RCC 7860 (cell line): ENCODE data around the gene NMU.
"Not testable (repeated sequence)": the region's sequence is repeated elsewhere in the genome, so short reads cannot be mapped to it uniquely, and the experiment has no call there.

ENCODE experiments used
- DNase-seq: peaks from one replicate; pipeline ENCODE4 v3.0.0-alpha.2; 2015; ENCODE audit warnings: low spot score
- FAIRE-seq: peaks from 2 replicates; lab custom pipeline; 2012; peaks lifted over from hg19 to GRCh38; lab: Jason Lieb, UNC

The NMU gene

DNA sequence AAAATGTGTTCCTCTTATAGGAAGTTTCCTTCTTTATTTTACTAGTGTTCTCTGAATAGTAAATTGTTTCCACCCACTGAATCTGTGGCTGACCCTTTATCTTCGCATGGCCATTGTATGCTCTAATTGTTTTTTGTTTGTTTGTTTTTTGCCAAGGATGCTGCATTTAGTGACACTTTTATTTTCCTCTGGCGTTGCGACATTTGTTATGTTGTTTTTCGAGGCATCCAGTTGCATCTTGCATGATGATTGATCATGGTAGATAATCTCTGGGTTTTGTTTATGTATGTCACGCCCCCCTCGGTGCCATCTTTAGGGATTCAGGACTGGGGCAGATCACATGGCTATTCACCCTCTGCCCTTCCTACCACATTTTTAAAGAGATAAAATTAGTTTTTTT lies 2.2 kb downstream of the NMU start:
- no peak for FAIRE-seq
- DNase-seq: no peak

- FAIRE-seq: no peak
- DNase-seq: no peak
These were observed 10.3 kb downstream of the NMU start for GRCh38 chr4:55625835-55626234.

DNA sequence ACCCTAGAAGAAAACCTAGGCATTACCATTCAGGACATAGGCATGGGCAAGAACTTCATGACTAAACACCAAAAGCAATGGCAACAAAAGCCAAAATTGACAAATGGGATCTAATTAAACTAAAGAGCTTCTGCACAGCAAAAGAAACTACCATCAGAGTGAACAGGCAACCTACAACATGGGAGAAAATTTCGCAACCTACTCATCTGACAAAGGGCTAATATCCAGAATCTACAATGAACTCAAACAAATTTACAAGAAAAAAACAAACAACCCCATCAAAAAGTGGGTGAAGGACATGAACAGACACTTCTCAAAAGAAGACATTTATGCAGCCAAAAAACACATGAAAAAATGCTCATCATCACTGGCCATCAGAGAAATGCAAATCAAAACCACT lies 12.0 kb downstream of the NMU start:
- FAIRE-seq: not testable (repeated sequence)

GRCh38 chr4:55618546-55619143 lies 17.5 kb downstream of the NMU start:
- FAIRE-seq: no peak
- no peak for DNase-seq

More for the DNA sequence above, 12.0 kb downstream of the NMU start:
- DNase-seq: not testable (repeated sequence)

- FAIRE-seq (no peak), DNase-seq (no peak)
These were observed 18.4 kb downstream of the NMU start for GRCh38 chr4:55617587-55618197.

GRCh38 chr4:55615008-55615407 lies 21.1 kb downstream of the NMU start:
- no peak for FAIRE-seq
- no peak for DNase-seq

DNA sequence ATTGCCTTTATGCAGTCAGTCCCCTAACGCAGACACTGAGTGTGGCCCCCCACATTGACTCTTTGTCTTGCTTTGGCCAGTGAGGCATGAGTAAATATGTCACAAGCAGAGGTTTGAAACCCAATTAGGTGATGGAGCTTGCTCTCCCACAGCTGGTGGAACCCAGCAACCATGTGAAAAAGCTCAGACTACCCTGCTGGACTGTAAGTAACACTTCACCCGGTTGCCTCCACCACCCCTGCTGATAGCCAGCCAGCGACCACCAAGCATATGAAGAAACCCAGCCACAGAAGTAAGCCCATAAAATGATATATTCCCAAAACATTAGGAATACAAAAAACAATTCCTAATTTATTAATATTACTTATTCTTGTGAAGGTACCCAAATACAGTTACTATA lies 22.5 kb downstream of the NMU start:
- FAIRE-seq (no peak), DNase-seq (no peak)

DNA sequence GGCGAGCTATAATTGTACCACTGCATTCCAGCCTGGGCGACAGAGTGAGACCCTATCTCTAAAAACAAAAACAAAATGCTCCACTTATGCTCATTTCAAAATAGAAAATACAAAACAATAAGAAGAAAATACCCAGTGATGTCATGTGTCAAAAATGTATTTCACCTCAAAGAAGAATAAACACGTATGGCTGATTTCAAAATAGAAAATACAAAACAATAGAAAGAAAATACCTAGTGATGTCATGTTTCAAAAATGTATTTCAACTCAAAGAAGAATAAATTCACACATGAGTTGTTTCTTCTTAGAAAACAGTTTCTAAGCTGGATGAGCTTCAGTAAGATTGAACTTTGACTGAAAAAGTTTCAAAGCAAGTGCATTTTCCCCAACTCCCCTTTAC lies 23.8 kb downstream of the NMU start:
- no peak for DNase-seq
- no peak for FAIRE-seq

DNA sequence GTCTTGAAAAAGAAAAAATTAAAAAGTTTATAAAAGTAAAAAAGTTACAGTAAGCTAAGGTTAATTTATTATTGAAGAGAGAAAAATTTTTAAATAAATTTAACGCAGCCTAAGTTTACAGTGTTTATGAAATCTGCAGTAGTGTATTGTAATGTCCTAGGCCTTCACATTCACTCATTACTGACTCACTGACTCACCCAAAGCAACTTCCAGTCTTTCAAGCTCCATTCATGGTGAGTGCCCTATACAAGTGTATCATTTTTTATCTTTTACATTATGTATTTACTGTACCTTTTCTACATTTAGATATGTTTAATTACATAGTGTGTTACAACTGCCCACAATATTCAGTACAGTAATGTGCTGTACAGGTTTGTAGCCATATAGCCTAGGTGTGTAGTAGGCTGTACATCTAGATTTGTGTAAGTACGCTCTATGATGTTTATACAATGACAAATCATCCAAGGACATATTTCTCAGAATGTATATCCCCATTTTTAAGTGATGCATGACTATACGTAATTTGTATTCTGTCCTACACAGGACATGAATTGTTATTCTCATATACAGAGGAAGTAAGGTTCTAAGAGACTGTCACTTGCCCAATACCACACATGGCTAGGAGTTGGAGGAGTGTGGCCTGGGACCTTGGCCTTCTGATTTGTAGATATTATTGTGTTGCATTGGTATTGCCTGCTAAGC lies 24.6 kb downstream of the NMU start:
- FAIRE-seq (no peak), DNase-seq (no peak)

DNA sequence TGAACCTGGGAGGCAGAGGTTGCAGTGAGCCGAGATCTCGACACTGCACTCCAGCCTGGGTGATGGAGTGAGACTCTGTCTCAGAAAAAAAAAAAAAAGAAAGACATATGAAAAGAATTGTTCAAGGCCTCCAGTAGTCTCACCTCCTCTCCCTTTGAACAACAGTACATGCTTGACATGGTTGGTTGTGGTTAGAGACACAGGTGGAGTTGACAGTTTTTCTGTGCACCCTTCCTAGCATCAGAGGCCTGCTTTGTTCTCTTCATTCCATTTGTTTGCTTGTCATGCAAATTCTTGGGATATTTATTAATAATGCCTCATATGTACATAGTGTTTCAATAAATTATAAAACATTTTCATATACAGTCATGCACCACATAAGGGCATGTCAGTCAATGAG lies 25.7 kb downstream of the NMU start:
- FAIRE-seq (no peak), DNase-seq (no peak)

GRCh38 chr4:55609393-55609866 lies 26.7 kb downstream of the NMU start:
- DNase-seq: no peak
- FAIRE-seq: no peak

GRCh38 chr4:55608591-55608990 lies 27.5 kb downstream of the NMU start:
- no peak for FAIRE-seq
- no peak for DNase-seq

- DNase-seq (no peak), FAIRE-seq (no peak)
These were observed 31.1 kb downstream of the NMU start for GRCh38 chr4:55604996-55605395.

DNA sequence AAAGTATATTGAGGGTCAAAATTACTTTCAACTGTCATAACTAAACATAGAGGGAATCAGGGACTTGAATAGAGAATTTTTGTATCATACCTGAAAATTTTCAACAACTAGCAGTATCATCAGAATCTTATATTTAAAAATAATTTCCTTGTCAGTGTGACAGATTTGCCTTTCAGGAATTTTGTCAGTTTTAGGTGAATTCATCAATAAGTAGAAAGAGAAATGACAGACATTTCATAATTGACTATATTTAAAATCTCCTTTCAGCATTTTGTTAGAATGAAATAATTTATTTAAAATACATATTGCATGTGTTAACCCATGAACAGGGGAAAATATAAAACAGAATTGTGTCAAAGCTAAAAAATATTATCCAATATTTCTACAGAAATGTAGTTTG lies 35.5 kb downstream of the NMU start:
- no peak for FAIRE-seq

DNA sequence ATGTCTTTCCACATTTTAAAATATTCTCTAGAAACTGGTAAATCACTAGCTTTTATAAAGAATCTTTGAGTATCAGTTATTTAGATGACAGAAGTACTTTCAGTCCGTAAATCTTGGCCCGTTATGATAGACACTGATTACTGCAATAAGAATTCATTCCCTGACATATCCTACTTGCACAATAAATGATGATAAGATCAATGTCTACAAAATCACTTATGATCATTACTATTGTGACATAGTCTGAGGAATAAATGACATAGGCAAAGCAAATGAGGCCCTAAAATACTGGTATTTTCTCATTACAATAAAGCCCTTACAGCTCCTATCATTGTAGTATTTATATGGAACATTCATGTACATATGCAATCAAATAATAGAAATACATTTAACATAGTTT lies 37.5 kb downstream of the NMU start:
- no peak for FAIRE-seq

More for the DNA sequence above, 35.5 kb downstream of the NMU start:
- no peak for DNase-seq

DNA sequence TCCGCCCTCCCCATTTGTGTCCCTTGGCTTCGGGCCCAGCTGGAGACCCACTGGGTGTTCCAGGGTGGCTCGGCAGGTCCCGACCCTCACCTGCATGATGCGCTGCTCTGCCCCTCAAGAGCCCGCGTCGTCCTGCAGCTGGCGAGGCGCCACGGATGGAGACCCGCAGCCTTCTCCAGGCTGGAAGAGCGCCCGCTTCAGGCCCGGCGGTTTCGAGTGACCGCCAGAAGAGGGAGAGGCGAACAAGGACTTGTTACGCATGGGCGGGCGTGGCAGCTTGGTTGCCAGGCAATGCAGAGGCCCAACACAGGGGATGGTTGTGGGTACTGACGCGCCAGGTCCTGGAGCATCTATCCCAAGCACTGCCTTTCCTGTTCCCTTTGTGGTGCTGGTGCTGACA lies 44.1 kb downstream of the NMU start, which contains the start of gene PDCL2:
TSS of gene PDCL2 (minus strand) at position 232 of the 400 bp plus-strand sequence. CDS start at position 96, 136 bp downstream.
- FAIRE-seq: no peak
- no peak for DNase-seq

More for the DNA sequence above, 37.5 kb downstream of the NMU start:
- DNase-seq: no peak

DNA sequence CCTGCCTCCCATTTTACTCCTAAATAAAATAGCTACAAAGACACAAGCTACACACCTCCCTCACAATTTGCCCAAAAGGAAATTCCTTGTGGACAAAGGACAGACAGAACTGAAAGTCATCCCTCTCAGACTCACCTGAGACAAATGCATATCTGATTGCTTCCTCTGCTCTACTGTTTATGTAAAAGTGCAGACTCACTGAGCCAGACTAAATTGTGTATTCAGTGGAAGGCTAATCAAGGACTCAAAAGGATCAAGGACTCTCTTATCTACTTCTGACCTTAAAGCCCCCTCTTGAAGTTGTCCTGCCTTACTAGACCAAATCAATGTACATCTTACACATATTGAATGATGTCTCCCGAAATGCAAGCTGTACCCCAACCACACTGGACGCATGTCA lies 47.9 kb downstream of the NMU start:
- FAIRE-seq: no peak
- no peak for DNase-seq

GRCh38 chr4:55582773-55583172 lies 53.3 kb downstream of the NMU start:
- not testable (repeated sequence) for DNase-seq, FAIRE-seq

DNA sequence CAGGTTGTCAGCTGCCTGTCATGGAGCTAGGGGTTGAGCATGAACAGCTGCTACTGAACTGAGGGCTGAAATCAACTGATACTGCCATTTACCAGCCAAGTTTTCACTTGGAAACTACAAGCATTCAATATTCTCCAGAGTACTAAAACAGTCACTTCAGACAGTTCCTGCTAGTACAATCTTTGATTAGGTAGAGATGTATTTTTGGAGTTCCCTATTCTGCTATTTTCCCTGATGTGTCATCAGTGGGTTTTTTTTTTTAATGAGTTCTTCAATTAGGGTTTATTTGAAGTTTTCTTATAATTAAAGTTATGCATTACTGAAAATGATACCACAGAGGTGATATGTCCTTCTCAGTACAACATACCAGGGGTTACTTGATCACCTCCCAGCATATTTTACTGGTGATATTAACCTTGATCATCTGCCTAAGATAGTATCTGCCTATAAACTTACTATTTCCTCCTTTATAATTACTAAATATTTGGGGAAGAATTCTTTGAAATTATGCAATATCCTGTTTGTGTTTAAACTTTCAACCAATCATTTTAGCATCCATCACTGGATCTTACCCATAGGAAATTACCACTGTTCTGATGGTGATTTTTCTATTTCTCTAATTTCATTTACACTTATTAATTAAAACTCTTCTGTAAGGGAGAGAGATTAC lies 57.6 kb downstream of the NMU start:
- DNase-seq (no peak), FAIRE-seq (no peak)

DNA sequence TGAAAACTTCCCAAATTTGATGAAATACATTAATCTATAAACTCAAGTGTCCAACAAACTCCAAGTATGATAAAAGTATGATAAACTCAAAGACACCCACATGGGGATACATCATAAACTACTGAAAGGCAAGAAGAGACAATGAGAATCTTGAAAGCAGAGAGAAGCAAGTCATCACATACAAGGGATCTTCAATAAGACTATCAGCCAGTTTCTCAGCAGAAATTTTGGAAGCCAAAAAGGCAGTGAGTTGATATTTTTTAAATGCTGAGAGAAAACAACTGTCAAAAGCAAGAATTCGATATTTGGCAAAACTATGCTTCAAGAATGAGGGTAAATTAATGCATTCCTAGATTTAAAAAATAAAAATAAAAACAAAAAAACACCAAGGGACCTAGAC lies 60.6 kb downstream of the NMU start:
- no peak for DNase-seq
- no peak for FAIRE-seq

- DNase-seq (no peak), FAIRE-seq (no peak)
These were observed 61.8 kb downstream of the NMU start for GRCh38 chr4:55574252-55574651.
